Activated T-cell treated with anti-CD3 and anti-CD28 coated beads for 24 hours (primary cell): ENCODE measurements around the gene OR52E5.

Source experiments
- DNase-seq: peaks from one replicate; pipeline ENCODE4 v3.0.0-alpha.2; 2020; ENCODE audit warnings: low read depth

The OR52E5 gene

GRCh38 chr11:5892908-5893307, at the start of gene OR52E5:
Gene OR52E5 (plus strand): TSS chr11:5893208. CDS start chr11:5900777, 7,569 bp downstream.
- no peak for DNase-seq

GRCh38 chr11:5846701-5847100, 46.3 kb upstream of the OR52E5 start:
- no peak for DNase-seq

GRCh38 chr11:5847711-5848110, 45.3 kb upstream of the OR52E5 start:
- DNase-seq: no peak

GRCh38 chr11:5851002-5851401, 42.0 kb upstream of the OR52E5 start:
- no peak for DNase-seq

GRCh38 chr11:5857590-5857989, 35.4 kb upstream of the OR52E5 start, which contains the start of gene OR52E8:
Gene OR52E8 (minus strand): TSS chr11:5857690. CDS start chr11:5857690, 0 bp downstream.
- no peak for DNase-seq

GRCh38 chr11:5865826-5866225, 27.2 kb upstream of the OR52E5 start:
- no peak for DNase-seq

GRCh38 chr11:5878564-5878963, 14.4 kb upstream of the OR52E5 start:
- DNase-seq: no peak

GRCh38 chr11:5880329-5880728, 12.7 kb upstream of the OR52E5 start, which contains the start of gene OR52E4:
Gene OR52E4 (plus strand): TSS chr11:5880629. CDS start chr11:5884293, 3,664 bp downstream.
- DNase-seq: no peak

- DNase-seq: no peak
These were observed 11.3 kb upstream of the OR52E5 start for GRCh38 chr11:5881756-5882155.

GRCh38 chr11:5887172-5887571, 5.8 kb upstream of the OR52E5 start:
- no peak for DNase-seq

- DNase-seq: no peak
These were observed 5.3 kb upstream of the OR52E5 start for GRCh38 chr11:5887661-5888060.

GRCh38 chr11:5891216-5891800, 1.7 kb upstream of the OR52E5 start:
- DNase-seq: no peak

- DNase-seq: no peak
These were observed 6.5 kb downstream of the OR52E5 start for GRCh38 chr11:5899534-5899933.

- DNase-seq: no peak
These were observed 17.5 kb downstream of the OR52E5 start for GRCh38 chr11:5910540-5910939.

- DNase-seq: no peak
These were observed 29.9 kb downstream of the OR52E5 start for GRCh38 chr11:5922749-5923426.

- DNase-seq: no peak
These were observed 30.4 kb downstream of the OR52E5 start for GRCh38 chr11:5923427-5923776.

GRCh38 chr11:5923794-5924193, 30.8 kb downstream of the OR52E5 start:
- no peak for DNase-seq

- no peak for DNase-seq
These were observed 35.3 kb downstream of the OR52E5 start for GRCh38 chr11:5928271-5928670.

GRCh38 chr11:5928811-5929210, 35.8 kb downstream of the OR52E5 start:
- DNase-seq: no peak

GRCh38 chr11:5929571-5930368, 36.8 kb downstream of the OR52E5 start:
- no peak for DNase-seq

- no peak for DNase-seq
These were observed 37.6 kb downstream of the OR52E5 start for GRCh38 chr11:5930614-5931013.

GRCh38 chr11:5931061-5931460, 38.1 kb downstream of the OR52E5 start:
- DNase-seq: no peak

- no peak for DNase-seq
These were observed 39.7 kb downstream of the OR52E5 start for GRCh38 chr11:5932671-5933070.
